ENCODE results near the gene MACC1.

DNA sequence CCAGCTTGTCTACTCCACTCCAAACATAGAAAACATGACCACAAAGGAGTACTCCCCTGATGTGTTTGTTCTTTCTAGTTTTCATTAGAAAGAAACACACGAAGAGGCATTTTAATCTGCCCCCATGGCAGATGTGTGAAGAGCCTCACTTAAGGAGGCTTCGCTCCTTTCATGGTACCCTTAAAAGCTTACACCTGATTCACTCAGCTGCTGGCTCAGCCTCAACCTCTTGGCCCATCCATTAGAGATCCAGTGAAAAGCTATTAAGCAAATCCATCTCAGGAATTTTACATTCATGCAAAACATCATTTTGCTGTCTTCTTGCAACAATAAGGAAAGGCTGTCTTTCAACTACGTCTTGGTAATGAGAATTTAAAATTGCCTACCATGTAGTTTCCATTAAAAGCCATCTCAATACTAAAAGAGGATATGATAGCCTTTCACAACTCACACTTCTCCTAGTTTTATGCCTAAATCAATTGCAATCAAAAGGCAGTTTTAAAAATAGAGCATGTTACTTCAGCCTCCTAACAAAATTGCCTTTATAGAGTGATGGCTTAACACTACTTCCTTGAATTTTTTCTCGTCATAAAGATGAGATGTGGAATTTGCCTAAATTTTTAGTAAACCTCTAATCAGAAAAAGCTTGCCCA is 22.7 kb downstream of the MACC1 start:
- TF ChIP-seq, protein P1, sequence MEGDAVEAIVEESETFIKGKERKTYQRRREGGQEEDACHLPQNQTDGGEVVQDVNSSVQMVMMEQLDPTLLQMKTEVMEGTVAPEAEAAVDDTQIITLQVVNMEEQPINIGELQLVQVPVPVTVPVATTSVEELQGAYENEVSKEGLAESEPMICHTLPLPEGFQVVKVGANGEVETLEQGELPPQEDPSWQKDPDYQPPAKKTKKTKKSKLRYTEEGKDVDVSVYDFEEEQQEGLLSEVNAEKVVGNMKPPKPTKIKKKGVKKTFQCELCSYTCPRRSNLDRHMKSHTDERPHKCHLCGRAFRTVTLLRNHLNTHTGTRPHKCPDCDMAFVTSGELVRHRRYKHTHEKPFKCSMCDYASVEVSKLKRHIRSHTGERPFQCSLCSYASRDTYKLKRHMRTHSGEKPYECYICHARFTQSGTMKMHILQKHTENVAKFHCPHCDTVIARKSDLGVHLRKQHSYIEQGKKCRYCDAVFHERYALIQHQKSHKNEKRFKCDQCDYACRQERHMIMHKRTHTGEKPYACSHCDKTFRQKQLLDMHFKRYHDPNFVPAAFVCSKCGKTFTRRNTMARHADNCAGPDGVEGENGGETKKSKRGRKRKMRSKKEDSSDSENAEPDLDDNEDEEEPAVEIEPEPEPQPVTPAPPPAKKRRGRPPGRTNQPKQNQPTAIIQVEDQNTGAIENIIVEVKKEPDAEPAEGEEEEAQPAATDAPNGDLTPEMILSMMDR (IDR thresholded peaks at IDR 0.05) = no peak
- no peak for TF ChIP-seq POLR2AphosphoS5 (IDR thresholded peaks at IDR 0.05; ENCODE audit: insufficient read depth in 1 of 2, low read depth in 1 of 2)

Measured in vagina (tissue), 2 donors.